Upper lobe of left lung (tissue), 6 donors: ENCODE results near the gene NCAPD2. TPM values are rescaled to one million over a fixed set of nuclear protein-coding genes. Genes with fewer than 3 reads are reported as not detected.
A peak's percentile ranks its signal among the peaks of the same experiment; 100 is the strongest.

ENCODE experiments used
- ATAC-seq, 2 donors: fragments of 200-7000 bp; cut with Tn5 transposase; one replicate each; pipeline ENCODE4 v1.9.1; 2022; ENCODE audit warnings: mild to moderate bottlenecking in 2 of 2, moderate library complexity in 2 of 2; ENCODE audit not compliant: low FRiP score in 2 of 2
- DNase-seq, 2 donors: peaks; one replicate each; pipeline ENCODE4 v3.0.0-alpha.2; 2019 to 2020
- H3K27ac ChIP-seq, 4 donors: fragments of 200-600 bp; sonication (generic); one replicate each; pipeline ENCODE4 v1.5.1; 2016 to 2019
- H3K27me3 ChIP-seq, 4 donors: fragments of 200-600 bp; sonication (generic); one replicate each; pipeline ENCODE4 v1.5.1; 2017 to 2019
- H3K36me3 ChIP-seq, 4 donors: fragments of 200-600 bp; sonication (generic); one replicate each; pipeline ENCODE4 v1.5.1; 2016 to 2019
- H3K4me1 ChIP-seq, 4 donors: fragments of 200-600 bp; sonication (generic); one replicate each; pipeline ENCODE4 v1.5.1; 2018 to 2019
- H3K4me3 ChIP-seq, 4 donors: fragments of 200-600 bp; sonication (generic); one replicate each; pipeline ENCODE4 v1.5.1; 2017 to 2019; ENCODE audit warnings: mild to moderate bottlenecking in 2 of 4, moderate library complexity in 1 of 4
- H3K9me3 ChIP-seq, 4 donors: fragments of 200-600 bp; sonication (generic); one replicate each; pipeline ENCODE4 v1.5.1; 2018 to 2019
- EP300 ChIP-seq, 4 donors: sonication (generic); formaldehyde crosslinking; IDR thresholded peaks; one replicate each; pipeline ENCODE4 v1.5.1; 2017; ENCODE audit warnings: antibody characterized with exemption in 4 of 4, control low read depth in 2 of 4
- POLR2A ChIP-seq, 4 donors: fragments of 450-650 bp; IDR thresholded peaks; one replicate each; pipeline ENCODE4 v1.5.1; 2016 to 2017; ENCODE audit warnings: antibody characterized with exemption in 4 of 4, mild to moderate bottlenecking in 2 of 4
- POLR2AphosphoS5 ChIP-seq, 2 donors: sonication (generic); formaldehyde crosslinking; IDR thresholded peaks; one replicate each; pipeline ENCODE4 v1.5.1; 2017; ENCODE audit warnings: antibody characterized with exemption in 2 of 2
- WGBS, 2 donors: methylation state at CpG; one replicate each; pipeline ENCODE4 v1.1.5; 2017 to 2018; 5-methylcytosine and 5-hydroxymethylcytosine counted together
- total RNA-seq, 6 donors: library from RNA; depleted of rRNA in 4 of 6; stranded (reverse); fragments of >200 nt in 4 of 6; gene quantifications; one replicate each; pipeline versions ENCODE4 v1.1.0 to v1.2.1, GENCODE V29; 2016 to 2021
- TF ChIP-seq, protein P1 (sequence below), 6 experiments: fragments of 450-650 bp in 4 of 6; fragments of 200-600 bp in 2 of 6; sonication (generic) in 2 of 6; IDR thresholded peaks; one replicate each; pipeline ENCODE4 v1.5.1; 2016 to 2019; ENCODE audit warnings: antibody characterized with exemption in 6 of 6
- donor health status: DM: no; HTN: no; CAD: no; lungs with moderate emphysema.
- donor health status: DM: no; HTN: yes; CAD: no; lungs with severe emphysema.

NCAPD2 gene
- total RNA-seq, 6 donors from 2014 or later: 15.4 to 43.0 (median 25.5) TPM

DNA sequence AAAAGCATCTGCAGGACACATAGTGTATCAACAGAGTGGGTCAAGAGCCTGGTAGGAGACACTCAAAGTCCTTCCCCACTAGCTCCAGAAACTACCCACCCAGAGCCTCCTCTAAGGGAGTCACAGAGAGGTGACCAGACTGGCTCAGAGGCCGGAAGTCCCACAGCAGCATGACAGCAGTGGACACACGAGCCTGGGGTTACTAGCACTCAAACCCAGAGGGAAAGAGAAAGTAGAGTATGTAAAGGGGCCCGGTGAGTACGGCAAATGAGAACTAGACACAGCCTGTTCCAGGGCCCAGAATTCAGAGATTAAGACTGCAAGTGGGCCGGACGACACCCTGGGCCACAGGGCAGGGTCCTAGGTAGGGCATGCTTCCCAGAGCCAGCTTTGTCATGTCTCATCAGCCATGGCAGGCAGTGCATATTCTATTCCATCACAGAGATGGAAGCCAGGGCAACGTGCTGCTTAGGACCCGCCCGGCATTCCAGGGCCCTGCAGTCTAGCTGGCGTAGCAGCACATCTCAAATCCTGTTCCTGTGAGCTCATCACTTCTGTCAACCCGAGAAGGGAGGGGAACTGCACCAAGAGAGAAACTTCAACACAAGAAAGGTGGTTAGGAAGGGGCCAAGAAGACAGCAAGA is 57.7 kb downstream of the NCAPD2 start:
- WGBS, 2 donors: 66 to 70% methylated on average over 11 of the region's 11 CpGs
- no peak for TF ChIP-seq POLR2AphosphoS5 (IDR thresholded peaks at IDR 0.05)
- TF ChIP-seq EP300 (IDR thresholded peaks at IDR 0.05): no peak
- TF ChIP-seq, protein P1, sequence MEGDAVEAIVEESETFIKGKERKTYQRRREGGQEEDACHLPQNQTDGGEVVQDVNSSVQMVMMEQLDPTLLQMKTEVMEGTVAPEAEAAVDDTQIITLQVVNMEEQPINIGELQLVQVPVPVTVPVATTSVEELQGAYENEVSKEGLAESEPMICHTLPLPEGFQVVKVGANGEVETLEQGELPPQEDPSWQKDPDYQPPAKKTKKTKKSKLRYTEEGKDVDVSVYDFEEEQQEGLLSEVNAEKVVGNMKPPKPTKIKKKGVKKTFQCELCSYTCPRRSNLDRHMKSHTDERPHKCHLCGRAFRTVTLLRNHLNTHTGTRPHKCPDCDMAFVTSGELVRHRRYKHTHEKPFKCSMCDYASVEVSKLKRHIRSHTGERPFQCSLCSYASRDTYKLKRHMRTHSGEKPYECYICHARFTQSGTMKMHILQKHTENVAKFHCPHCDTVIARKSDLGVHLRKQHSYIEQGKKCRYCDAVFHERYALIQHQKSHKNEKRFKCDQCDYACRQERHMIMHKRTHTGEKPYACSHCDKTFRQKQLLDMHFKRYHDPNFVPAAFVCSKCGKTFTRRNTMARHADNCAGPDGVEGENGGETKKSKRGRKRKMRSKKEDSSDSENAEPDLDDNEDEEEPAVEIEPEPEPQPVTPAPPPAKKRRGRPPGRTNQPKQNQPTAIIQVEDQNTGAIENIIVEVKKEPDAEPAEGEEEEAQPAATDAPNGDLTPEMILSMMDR (IDR thresholded peaks at IDR 0.05): no peak
- TF ChIP-seq POLR2A (IDR thresholded peaks at IDR 0.05): no peak
- DNase-seq: no peak
- peak overlapping the region; percentile 68 to 89 (median 84) for H3K27ac ChIP-seq
- peaks cover 56 to 78% (median 62%) of the 10 kb centered on the region in 4 donors for H3K4me1 ChIP-seq
- H3K9me3 ChIP-seq: no peaks in the 10 kb centered on the region
- peaks cover 0 to 39% (median 24%) of the 10 kb centered on the region in 4 donors for H3K36me3 ChIP-seq
- peak in 1 of 2 donors; percentile 37 for ATAC-seq
- H3K4me3 ChIP-seq: peak overlapping the region in 1 of 4 donors; percentile 5
- no peaks in the 10 kb centered on the region for H3K27me3 ChIP-seq

DNA sequence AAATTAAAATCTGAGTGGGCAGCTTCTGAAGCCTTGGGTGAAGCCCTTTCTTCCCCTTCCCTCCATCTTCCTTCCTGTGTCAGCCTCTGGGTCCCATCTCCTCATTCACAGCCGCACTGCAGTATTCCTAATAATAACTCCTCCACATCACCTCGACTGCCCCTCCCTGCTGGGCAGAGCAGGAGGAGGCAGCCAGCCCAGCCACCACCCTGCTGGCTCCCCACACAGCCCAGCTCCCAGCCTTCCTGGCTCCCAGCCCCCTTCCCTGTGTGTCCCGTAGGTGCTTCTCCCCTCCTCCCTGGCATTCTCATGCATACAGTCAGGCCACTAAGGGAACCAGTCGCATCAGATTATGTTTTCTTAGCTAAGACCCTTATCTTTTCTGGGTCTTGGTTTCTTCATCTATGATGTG is 58.2 kb downstream of the NCAPD2 start:
- TF ChIP-seq, protein P1 (IDR thresholded peaks at IDR 0.05): no peak
- TF ChIP-seq EP300 (IDR thresholded peaks at IDR 0.05): no peak
- TF ChIP-seq POLR2AphosphoS5 (IDR thresholded peaks at IDR 0.05): no peak
- no peak for TF ChIP-seq POLR2A (IDR thresholded peaks at IDR 0.05)
- ATAC-seq (no peak), DNase-seq (no peak)
- H3K36me3 ChIP-seq: peaks cover 0 to 38% (median 25%) of the 10 kb centered on the region in 4 donors
- no peak overlapping the region for H3K4me3 ChIP-seq
- 41 to 56% methylated on average over 4 of the region's 4 CpGs for WGBS, 2 donors
- no peaks in the 10 kb centered on the region for H3K9me3 ChIP-seq
- peaks cover 56 to 81% (median 63%) of the 10 kb centered on the region in 4 donors for H3K4me1 ChIP-seq
- peak overlapping the region; percentile 68 to 89 (median 84) for H3K27ac ChIP-seq
- H3K27me3 ChIP-seq: no peaks in the 10 kb centered on the region

DNA sequence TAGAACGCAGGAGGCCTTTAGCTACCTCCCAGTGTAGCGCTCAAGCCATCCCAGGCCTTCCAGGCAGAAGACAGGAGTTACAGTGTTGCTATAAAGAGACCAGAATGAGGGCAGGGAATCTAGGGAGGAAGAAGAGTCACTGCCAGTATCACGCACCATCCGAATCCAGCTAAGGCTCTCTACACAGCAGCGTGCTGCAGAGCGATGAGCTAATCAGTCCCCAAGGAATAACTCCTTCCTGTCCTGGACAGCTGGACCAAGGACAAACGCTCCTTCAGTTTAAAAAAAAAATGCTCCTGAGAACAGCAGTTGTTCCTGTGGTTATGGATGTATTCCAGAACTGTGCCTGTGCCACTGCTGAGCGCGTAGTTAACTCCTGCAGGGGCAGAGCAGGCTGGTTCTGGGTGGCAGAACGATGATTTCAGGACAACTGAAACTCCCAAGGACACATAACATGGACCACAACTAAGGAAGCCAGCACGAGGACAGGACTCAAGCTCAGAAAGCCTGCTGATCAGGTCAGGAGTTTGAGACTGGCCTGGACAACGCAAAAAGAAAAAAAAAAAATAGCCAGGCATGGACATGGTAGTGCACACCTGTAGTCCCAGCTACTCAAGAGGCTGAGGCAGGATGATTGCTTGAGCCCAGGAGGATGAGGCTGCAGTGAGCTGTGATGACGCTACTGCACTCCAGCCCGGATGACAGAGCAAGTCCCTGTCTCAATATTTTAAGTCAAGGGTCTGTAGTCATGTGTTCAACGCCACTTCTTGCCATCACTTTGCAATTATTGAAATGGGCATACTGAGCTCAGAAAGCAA is 59.4 kb downstream of the NCAPD2 start:
- TF ChIP-seq POLR2A (IDR thresholded peaks at IDR 0.05) (no peak), POLR2AphosphoS5 (IDR thresholded peaks at IDR 0.05) (peak in 1 of 2 donors; percentile 46)
- Histone ChIP-seq H3K4me1 (peaks cover 56 to 80% (median 61%) of the 10 kb centered on the region in 4 donors), H3K4me3 (peak overlapping the region in 3 of 4 donors; percentile 5 to 96 (median 85)), H3K36me3 (peaks cover 0 to 31% (median 21%) of the 10 kb centered on the region in 4 donors), H3K27me3 (no peaks in the 10 kb centered on the region), H3K27ac (peak overlapping the region; percentile 68 to 89 (median 84)), H3K9me3 (no peaks in the 10 kb centered on the region)
- 52 to 54% methylated on average over 12 to 15 of the region's 15 CpGs for WGBS, 2 donors
- DNase-seq (no peak), ATAC-seq (peak; percentile 21 to 46)

DNA sequence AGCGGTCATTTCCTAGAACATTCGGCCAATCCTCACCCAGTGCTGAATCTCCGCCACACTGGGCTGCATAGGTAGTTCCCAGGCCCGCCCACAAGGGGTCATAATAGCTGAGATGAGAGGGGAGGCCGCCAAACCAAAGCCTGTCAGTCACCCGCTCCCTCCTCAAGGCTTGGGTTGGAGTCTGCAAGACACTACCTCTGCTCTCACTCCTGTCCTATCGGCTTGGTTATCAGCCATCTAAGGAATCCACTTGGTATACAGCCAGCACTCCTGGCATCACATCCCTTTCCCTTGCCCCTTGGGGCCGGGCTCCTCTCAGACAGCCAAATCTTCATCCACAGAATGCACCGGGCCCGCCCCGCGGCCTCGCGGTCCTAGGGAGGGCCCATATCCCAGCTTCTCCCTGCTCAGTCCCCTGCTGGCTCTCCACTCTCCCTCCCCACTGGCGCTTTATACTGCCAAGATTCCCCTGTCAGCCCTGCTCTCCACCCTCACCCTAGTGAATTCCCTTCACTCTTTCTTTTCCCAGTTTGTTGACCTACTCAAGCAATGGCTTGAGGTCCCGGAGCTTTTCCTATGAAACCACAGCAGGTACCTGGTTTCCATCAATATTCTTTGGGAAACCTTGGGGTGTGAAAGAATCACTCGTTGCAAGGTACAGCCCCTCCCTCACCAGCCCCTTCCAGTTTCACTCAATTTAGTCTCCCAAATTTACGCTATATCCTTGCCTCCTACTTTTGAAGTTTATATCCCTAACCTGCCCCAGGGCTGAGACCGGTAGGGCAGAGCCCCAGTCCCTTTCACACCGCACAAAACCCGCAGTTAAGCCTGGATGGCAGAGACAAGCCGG is 60.5 kb downstream of the NCAPD2 start:
- Histone ChIP-seq H3K4me3 (peak overlapping the region; percentile 63 to 96 (median 88)), H3K36me3 (peaks cover 0 to 31% (median 16%) of the 10 kb centered on the region in 4 donors), H3K27me3 (no peaks in the 10 kb centered on the region), H3K27ac (peak overlapping the region; percentile 63 to 83 (median 78)), H3K9me3 (no peaks in the 10 kb centered on the region), H3K4me1 (peaks cover 55 to 73% (median 57%) of the 10 kb centered on the region in 4 donors)
- DNase-seq (peak; percentile 83 to 85), ATAC-seq (peak; percentile 59 to 81)
- TF ChIP-seq POLR2A (IDR thresholded peaks at IDR 0.05): peak in 1 of 4 donors; percentile 6
- TF ChIP-seq, protein P1 (IDR thresholded peaks at IDR 0.05): peak; percentile 37 to 68 (median 60)
- no peak for TF ChIP-seq POLR2AphosphoS5 (IDR thresholded peaks at IDR 0.05)
- TF ChIP-seq EP300 (IDR thresholded peaks at IDR 0.05): no peak
- WGBS, 2 donors: 22 to 32% methylated on average over 22 of the region's 22 CpGs
